GM19468 (cell line): ENCODE results near the gene AANAT.
"Not testable (repeated sequence)": the region's sequence is repeated elsewhere in the genome, so short reads cannot be mapped to it uniquely, and the experiment has no call there.

ENCODE experiments used
- ATAC-seq: cut with Tn5 transposase; IDR thresholded peaks from one replicate; pipeline ENCODE4 v1.9.1; 2021; ENCODE audit warnings: mild to moderate bottlenecking, moderate library complexity, moderate number of reproducible peaks; ENCODE audit not compliant: unreplicated experiment; ENCODE audit errors: extremely low read depth

The AANAT gene

DNA sequence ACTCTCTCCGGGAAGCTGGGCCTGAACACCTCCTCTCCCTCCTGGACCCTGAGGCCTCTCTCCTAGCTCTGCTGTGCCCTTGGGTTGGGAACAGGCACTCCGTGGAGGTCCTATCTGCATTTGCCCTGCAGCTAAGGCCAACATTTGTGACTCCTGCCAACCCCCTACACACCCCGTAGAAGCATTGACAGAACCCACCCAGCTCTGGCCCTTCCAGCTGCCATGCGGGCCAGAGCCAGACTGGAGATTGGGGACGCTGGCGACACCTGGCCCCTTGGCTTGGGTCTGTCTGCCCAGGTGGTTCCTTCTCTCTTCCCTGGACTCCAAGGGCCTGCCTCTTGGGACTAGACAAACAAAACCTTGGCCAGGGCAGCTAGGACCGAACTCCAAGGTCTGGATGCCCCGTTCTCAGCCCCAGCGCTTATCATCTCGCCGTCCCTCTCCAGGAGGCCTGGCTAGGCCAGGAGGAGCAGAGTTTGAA lies 34.5 kb downstream of the AANAT start:
- no peak for ATAC-seq

DNA sequence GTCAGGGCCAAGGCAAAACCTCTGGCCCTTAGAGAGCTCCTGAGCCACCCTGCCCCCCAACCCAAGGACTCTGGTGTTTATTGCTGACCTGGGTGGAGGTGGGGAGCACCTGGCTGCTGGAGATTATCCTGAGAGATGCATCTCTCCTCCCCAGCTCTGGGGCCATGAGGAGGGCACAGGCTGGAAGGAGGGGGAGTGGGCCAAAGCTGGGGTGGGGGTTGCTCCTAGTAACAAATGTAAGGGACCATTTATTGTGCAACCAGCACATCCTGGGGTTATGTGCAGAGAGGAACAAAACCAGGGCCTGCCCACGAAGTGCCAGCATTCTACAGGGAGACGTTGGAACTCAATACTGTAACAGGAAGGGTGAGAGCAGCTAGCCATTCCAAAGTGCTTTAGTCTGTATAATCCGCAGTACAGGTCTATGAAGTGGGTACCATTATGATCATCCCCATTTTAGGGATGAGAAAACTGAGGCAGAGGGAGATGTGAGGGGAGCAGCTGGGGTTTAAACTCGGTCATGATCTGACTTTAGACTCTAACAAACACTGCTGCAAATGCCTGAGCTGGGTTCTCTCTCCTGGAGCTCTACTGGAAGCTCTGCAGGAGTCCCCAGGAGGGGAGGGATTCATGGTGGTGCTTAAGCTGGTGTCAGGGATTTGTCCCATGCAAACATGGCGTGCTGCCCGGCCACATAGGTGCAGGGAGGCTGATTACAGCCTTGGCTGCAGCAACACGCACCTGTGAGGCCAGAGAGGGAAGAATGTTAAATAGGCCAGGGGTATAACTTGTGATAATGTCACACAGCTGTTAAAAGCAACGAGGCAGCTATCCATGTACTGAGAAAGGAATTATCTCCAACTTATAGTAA lies 35.2 kb downstream of the AANAT start:
- ATAC-seq = no peak

- no peak for ATAC-seq
These were observed 36.7 kb downstream of the AANAT start for GRCh38 chr17:76504117-76504516.

DNA sequence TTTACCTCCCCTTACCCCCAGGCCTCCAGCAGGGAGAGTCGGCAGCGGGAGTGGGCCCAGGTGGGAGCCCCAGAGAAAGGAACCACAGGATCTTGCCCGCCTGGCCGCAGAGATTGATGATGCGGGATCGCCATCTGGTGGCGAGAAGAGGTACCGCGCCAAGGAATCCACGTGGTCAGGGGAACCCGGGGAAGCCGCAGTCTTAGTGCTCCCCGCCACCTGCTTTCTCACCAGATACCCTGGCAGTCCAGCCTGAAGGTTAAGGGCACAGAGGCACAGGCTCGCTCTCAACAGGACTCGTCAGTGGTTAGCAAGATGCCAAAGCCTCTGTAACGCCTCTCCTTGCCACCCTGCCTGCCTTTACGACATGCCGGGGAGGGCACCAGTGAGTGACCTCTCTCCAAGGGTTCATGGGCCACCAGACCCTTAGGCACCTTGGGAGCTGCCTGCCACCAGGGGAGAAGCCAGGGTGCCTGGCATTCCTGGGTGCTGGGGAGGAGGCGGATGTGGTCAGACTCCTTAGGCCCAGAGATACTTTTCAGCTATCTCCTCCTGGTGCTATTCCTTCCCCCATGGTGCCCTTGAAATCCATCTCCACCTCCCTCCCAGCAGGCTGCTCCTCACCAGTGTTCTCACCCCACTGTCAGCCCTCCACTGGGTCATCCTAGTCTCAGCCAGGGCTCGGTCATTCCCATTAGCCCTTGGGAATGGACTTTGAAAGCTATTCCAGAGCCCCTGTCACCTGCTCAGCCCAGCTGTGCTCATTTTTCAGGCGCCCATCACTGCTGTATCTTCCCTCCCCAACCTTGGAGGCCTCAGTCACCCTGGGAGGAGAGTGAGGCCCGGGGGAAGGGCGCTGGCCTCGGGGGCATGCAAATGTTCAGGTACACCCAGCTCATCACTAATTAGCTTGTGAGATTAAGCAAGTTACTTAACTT lies 39.3 kb downstream of the AANAT start:
- no peak for ATAC-seq

DNA sequence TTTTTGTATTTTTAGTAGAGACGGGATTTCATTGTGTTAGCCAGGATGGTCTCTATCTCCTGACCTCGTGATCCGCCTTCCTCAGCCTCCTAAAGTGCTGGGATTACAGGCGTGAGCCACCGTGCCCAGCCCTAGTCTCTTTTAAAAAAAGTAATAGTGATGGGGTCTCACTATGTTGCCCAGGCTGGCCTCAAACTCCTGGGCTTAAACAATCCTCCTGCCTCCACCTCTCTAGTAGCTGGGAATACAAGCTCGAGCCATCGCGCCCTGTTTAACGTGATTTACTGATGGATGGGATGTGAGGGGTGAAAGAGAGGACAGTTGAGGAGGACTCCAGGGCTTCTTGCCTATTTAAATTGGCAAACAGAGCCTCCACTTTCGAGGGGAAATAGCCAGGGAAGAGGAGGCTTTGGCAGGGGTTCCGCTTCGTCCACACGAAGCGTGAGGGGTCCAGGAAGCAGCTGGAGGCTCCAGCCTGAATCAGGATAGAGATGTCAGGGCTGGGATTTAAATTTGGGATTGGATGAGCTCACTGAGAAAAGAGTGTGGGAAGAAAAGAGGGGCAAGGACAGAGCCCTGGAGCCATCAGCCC lies 41.2 kb downstream of the AANAT start:
- not testable (repeated sequence) for ATAC-seq

DNA sequence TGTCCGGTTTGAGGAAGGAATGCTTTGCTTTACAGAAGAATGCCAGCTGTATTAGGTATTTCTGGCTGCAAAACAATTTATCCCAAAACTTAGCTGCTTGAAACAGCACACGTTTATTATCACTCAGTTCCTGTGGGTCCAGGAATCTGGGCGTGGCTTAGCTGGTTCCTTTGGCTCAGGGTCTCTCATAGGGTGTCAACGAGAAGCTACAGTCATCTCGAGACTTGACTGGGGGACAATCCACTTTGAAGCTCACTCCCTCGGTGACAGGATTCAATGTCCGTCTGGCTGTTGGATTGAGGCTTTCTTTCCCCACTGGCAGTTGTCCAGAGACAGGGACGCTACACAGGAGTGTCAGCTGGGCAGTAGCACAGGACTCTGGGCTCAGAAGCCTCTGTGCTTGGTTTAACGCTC lies 43.4 kb downstream of the AANAT start:
- no peak for ATAC-seq

DNA sequence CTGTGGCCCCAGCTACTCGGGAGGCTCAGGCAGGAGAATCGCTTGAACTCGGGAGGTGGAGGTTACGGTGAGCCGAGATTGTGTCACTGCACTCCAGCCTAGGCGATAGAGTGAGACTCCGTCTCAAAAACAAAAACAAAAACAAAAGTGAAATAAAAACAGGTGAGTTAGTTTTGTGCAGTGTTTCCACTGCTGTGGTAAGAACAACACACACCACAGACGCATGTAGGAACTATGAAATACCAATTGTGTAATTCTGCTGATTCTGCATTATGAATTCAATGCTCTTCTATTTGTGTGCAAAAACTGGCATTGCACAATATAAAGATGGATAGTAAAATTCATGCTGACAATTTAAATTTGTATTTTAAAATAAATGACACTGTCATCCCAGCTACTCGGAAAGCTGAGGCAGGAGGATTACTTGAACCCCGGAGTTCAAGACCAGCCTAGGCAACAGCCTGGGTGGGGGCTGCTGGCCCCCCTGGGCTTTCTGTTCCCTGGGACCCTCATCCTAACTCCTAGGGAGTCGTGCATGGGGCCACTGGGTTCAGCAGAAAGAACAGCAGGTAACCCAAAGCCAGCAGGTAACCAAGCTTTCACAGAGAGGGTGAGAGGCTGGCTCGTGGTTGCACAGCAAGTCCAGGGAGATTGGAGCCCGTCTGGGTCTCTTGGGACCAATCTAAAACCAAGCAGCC lies 44.4 kb downstream of the AANAT start:
- ATAC-seq = no peak

DNA sequence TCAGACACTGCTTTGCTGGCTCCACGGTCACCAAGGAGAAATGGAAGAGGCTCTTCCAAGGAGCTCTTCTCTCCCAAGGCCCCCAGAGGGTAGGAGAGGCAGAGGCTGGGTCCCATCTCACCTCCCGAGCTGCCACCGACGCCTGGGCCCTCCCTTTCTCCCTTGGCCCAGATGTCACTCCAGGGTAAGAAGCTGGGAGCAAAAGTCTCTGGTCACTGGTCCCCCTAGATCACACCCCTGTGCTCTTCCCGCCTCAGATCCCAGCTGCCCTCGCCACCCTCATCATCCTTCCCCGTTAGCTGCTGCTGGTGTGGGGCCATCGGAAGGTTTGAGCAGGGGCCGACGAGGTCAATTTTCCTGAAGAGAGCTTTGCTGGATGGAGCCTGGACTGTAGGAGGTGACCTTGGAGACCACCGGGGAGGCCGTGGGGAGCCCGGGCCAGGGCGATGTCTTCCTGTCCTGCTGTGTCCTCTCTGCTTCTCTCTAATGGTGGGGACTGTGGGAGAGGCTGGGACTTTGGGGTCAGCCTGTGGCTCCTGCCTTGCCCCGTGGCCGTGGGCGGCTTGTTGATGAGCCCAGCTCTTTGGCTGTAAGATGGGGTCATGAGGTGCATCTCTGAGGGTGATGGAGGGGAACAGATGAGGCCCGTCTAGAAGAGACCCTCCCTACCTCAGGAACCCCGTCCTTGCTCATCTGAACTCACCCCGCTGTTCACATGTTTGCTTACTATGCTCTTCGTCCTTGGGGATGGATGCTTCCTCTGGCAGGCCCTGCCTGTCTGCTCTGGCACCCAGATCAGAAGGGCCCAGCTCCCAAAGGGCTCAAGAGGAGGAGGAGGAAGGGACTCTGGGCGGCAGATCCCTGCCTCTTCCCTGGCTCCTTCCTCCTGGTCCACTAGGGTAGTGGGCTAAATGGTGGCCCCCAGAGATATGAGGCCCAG lies 45.2 kb downstream of the AANAT start:
- no peak for ATAC-seq

DNA sequence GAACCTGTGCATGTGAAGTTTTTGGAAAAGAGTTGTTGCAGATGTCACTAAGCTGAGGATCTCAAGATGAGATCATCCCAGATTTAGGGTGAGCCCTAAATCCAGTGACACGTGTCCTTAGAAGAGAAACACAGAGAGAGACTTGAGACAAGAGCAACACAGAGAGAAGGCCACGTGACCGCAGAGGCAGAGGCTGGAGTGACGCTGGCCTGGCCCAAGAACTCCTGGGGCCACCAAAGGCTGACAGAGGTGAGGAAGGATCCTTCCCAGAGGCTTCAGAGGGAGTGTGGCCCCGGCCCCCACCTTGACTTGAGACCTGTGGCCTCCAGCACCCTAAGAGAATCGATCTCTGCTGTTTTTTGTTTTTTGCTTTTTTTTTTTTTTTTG lies 45.9 kb downstream of the AANAT start:
- ATAC-seq = no peak

DNA sequence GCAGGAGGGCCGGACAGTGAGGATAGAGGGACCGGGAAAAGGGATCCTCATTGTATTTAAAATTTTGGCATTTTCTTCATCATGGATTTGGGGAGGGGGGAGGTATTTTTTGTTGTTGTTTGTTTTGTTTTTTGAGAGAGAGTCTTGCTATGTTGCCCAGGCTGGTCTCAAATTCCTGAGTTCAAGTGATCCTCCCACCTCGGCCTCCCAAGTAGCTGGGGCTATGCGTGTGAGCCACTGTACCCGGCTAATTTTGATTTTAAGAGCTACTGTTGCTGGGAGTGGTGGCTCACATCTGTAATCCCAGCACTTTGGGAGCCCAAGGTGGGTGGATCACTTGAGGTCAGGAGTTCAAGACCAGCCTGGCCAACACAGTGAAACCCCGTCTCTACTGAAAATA lies 47.0 kb downstream of the AANAT start:
- ATAC-seq = not testable (repeated sequence)

GRCh38 chr17:76515274-76515949 lies 48.0 kb downstream of the AANAT start:
- ATAC-seq = peak; percentile 46

- no peak for ATAC-seq
These were observed 50.2 kb downstream of the AANAT start for GRCh38 chr17:76517638-76518038.

DNA sequence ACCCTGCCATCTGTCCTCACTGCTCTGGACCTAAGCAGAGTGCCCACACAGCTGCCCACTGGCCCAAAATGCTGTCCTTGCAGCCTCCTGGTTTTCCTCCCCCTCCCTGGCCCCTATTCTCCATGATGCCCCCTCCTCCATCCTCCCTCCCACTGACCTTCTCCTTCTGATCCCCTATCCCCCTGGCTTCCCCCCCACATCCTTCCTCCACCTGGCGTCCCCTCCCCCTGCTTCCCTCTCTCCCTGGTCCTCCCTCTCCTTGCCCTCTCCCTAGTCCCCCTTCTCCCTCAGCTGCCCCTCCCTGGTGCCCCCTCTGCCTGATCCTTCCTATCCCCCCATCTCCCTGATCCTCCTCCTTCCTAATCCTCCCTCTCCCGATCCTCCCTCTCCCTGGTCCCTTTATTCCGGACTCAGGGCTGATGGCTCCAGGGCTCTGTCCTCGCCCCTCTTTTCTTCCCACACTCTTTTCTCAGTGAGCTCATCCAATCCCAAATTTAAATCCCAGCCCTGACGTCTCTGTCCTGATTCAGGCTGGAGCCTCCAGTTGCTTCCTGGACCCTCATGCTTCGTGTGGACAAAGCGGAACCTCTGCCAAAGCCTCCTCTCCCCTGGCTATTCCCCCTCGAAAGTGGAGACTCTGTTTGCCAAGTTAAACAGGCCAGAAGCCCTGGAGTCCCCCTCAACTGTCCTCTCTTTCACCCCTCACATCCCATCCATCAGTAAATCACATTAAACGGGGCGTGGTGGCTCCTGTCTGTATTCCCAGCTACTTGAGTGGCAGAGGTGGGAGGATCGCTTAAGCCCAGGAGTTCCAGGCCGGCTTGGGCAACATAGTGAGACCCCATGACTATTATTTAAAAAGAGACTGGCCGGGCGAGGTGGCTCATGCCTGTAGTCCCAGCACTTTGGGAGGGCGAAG lies 51.9 kb downstream of the AANAT start:
- ATAC-seq = no peak
